Smooth muscle cell (in vitro differentiated cells): ENCODE measurements around the gene CC2D1A. TPM values are rescaled to one million over a fixed set of nuclear protein-coding genes. Genes with fewer than 3 reads are reported as not detected.

Experiments
- DNase-seq: peaks from one replicate; lab custom pipeline; 2025; ENCODE audit not compliant: unreplicated experiment; lab: John Stamatoyannopoulos, UW
- H2AFZ ChIP-seq: fragments of 200-600 bp; sonication (generic); 2 replicates; pipeline ENCODE4 v1.6.0; 2016; ENCODE audit warnings: antibody characterized with exemption, low read depth, mild to moderate bottlenecking
- H3F3A ChIP-seq: fragments of 200-600 bp; sonication (generic); 2 replicates; pipeline ENCODE4 v1.6.0; 2017; ENCODE audit warnings: antibody characterized with exemption, low read depth
- H3K27ac ChIP-seq: fragments of 200-600 bp; sonication (generic); 2 replicates; pipeline ENCODE4 v1.5.1; 2016; ENCODE audit warnings: low read depth, mild to moderate bottlenecking
- H3K27me3 ChIP-seq: fragments of 200-600 bp; sonication (generic); 2 replicates; pipeline ENCODE4 v1.6.1; 2016; ENCODE audit warnings: low read depth, mild to moderate bottlenecking
- H3K36me3 ChIP-seq: fragments of 200-600 bp; sonication (generic); 2 replicates; pipeline ENCODE4 v1.5.1; 2016; ENCODE audit warnings: low read depth
- H3K4me1 ChIP-seq: fragments of 200-600 bp; sonication (generic); 2 replicates; pipeline ENCODE4 v1.5.1; 2016; ENCODE audit warnings: low read depth
- H3K4me2 ChIP-seq: fragments of 200-600 bp; sonication (generic); 2 replicates; pipeline ENCODE4 v1.6.0; 2016; ENCODE audit warnings: mild to moderate bottlenecking
- H3K4me3 ChIP-seq: fragments of 200-600 bp; sonication (generic); 2 replicates; pipeline ENCODE4 v1.5.1; 2016; ENCODE audit warnings: mild to moderate bottlenecking
- H3K79me2 ChIP-seq: fragments of 200-600 bp; sonication (generic); 2 replicates; pipeline ENCODE4 v1.6.0; 2016; ENCODE audit warnings: low read depth, mild to moderate bottlenecking
- H3K9ac ChIP-seq: fragments of 200-600 bp; sonication (generic); 2 replicates; pipeline ENCODE4 v1.6.0; 2016; ENCODE audit warnings: low read depth
- H3K9me3 ChIP-seq: fragments of 200-600 bp; sonication (generic); replicated peaks from 2 replicates; pipeline ENCODE4 v1.5.1; 2016; ENCODE audit warnings: low read depth
- H4K20me1 ChIP-seq: fragments of 200-600 bp; sonication (generic); 2 replicates; pipeline ENCODE4 v1.6.0; 2016; ENCODE audit warnings: low read depth
- CTCF ChIP-seq: fragments of 200-600 bp; sonication (generic); IDR thresholded peaks from 2 replicates; pipeline ENCODE4 v1.5.1; 2017; ENCODE audit warnings: borderline replicate concordance, mild to moderate bottlenecking, antibody characterized with exemption; ENCODE audit not compliant: insufficient read depth, poor library complexity, severe bottlenecking
- WGBS: methylation state at CpG from one replicate; pipeline ENCODE4 v1.1.7; 2016; ENCODE audit warnings: low lambda C conversion rate; 5-methylcytosine and 5-hydroxymethylcytosine counted together
- polyA plus RNA-seq: library from polyadenylated mRNA; unstranded; fragments of >200 nt; fragmentation: Nextera tagmentation; extraction: Ambion mirVana; gene quantifications from 2 replicates; pipeline ENCODE4 v1.2.1, GENCODE V29; 2016
- total RNA-seq: library from RNA; depleted of rRNA; stranded (reverse); fragments of >200 nt; gene quantifications from 2 replicates; pipeline ENCODE4 v1.2.3, GENCODE V29; 2014

Gene CC2D1A
- total and polyA plus RNA-seq, 2 experiments from 2014 or later: 8.0 to 26.3 TPM

- H3F3A ChIP-seq: peaks cover 6% of the 10 kb centered on the region
- WGBS: 38% methylated on average over 5 of the region's 5 CpGs
- H3K4me1 ChIP-seq: no peaks in the 10 kb centered on the region
- peak overlapping the region; percentile 90 for H3K4me2 ChIP-seq
- H3K36me3 ChIP-seq: no peaks in the 10 kb centered on the region
- H3K9me3 ChIP-seq: no peaks in the 10 kb centered on the region
- H2AFZ ChIP-seq: peak overlapping the region; percentile 92
- no peak for DNase-seq
- no peaks in the 10 kb centered on the region for H4K20me1 ChIP-seq
- H3K9ac ChIP-seq: no peak overlapping the region
- H3K4me3 ChIP-seq: peak overlapping the region; percentile 52
- no peak overlapping the region for H3K27ac ChIP-seq
- TF ChIP-seq CTCF: no peak
- no peaks in the 10 kb centered on the region for H3K27me3 ChIP-seq
- no peaks in the 10 kb centered on the region for H3K79me2 ChIP-seq
These were observed 33.7 kb upstream of the CC2D1A start for GRCh38 chr19:13872339-13872694.

- no peaks in the 10 kb centered on the region for H3K4me1 ChIP-seq
- H3F3A ChIP-seq: peaks cover 6% of the 10 kb centered on the region
- H4K20me1 ChIP-seq: no peaks in the 10 kb centered on the region
- no peak overlapping the region for H3K9ac ChIP-seq
- peak overlapping the region; percentile 52 for H3K4me3 ChIP-seq
- H3K36me3 ChIP-seq: no peaks in the 10 kb centered on the region
- 6% methylated on average over 16 of the region's 45 CpGs for WGBS
- no peak for DNase-seq
- TF ChIP-seq CTCF: peak; percentile 16
- H3K4me2 ChIP-seq: peak overlapping the region; percentile 90
- H2AFZ ChIP-seq: peak overlapping the region; percentile 92
- H3K9me3 ChIP-seq: no peaks in the 10 kb centered on the region
- H3K79me2 ChIP-seq: no peaks in the 10 kb centered on the region
- no peaks in the 10 kb centered on the region for H3K27me3 ChIP-seq
- no peak overlapping the region for H3K27ac ChIP-seq
These were observed 33.2 kb upstream of the CC2D1A start for GRCh38 chr19:13872695-13873389.

GRCh38 chr19:13873834-13874515 is 32.0 kb upstream of the CC2D1A start:
- Histone ChIP-seq H3K4me3 (no peak overlapping the region), H3F3A (peaks cover 6% of the 10 kb centered on the region), H3K27me3 (no peaks in the 10 kb centered on the region), H3K79me2 (no peaks in the 10 kb centered on the region), H2AFZ (no peak overlapping the region), H3K4me1 (no peaks in the 10 kb centered on the region), H3K9me3 (no peaks in the 10 kb centered on the region), H4K20me1 (no peaks in the 10 kb centered on the region), H3K4me2 (no peak overlapping the region), H3K36me3 (no peaks in the 10 kb centered on the region), H3K27ac (no peak overlapping the region), H3K9ac (no peak overlapping the region)
- TF ChIP-seq CTCF: no peak
- 48% methylated on average over 16 of the region's 35 CpGs for WGBS
- no peak for DNase-seq
